Body of pancreas (tissue), 4 donors: ENCODE data around the gene TRIM3.

Source experiments
- POLR2A ChIP-seq, 3 donors: fragments of 450-650 bp; IDR thresholded peaks; one replicate each; pipeline ENCODE4 v1.6.1; 2016; ENCODE audit warnings: antibody characterized with exemption in 3 of 3, mild to moderate bottlenecking in 2 of 3
- TF ChIP-seq, protein P1 (sequence below), 7 experiments: fragments of 450-650 bp in 4 of 7; fragments of 200-600 bp in 3 of 7; sonication (generic) in 3 of 7; IDR thresholded peaks; one replicate each; pipeline ENCODE4 v1.5.1; 2016 to 2019; ENCODE audit warnings: antibody characterized with exemption in 7 of 7

DNA sequence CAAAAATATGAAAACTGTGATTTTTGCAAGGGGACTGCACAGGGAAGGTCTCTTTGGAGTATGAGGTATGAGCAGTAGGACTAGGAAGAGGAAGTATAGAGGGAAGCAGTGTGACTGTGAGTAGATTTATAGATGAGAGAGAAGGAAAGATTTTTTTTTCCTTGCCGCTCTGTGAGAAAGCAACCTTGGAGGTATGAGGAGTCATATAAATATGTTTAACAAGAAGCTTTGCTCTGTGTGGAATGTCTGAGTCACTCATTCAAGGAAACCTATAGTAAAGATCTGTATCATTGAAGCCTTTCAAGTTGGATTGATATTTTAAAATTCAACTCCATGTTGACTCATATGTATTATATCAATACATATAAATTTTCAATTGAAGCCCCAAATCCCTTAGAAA lies 49.5 kb upstream of the TRIM3 start:
- TF ChIP-seq, protein P1, sequence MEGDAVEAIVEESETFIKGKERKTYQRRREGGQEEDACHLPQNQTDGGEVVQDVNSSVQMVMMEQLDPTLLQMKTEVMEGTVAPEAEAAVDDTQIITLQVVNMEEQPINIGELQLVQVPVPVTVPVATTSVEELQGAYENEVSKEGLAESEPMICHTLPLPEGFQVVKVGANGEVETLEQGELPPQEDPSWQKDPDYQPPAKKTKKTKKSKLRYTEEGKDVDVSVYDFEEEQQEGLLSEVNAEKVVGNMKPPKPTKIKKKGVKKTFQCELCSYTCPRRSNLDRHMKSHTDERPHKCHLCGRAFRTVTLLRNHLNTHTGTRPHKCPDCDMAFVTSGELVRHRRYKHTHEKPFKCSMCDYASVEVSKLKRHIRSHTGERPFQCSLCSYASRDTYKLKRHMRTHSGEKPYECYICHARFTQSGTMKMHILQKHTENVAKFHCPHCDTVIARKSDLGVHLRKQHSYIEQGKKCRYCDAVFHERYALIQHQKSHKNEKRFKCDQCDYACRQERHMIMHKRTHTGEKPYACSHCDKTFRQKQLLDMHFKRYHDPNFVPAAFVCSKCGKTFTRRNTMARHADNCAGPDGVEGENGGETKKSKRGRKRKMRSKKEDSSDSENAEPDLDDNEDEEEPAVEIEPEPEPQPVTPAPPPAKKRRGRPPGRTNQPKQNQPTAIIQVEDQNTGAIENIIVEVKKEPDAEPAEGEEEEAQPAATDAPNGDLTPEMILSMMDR (IDR thresholded peaks at IDR 0.05) = no peak
- TF ChIP-seq POLR2A (IDR thresholded peaks at IDR 0.05) = no peak
